Gastroesophageal sphincter (tissue), 4 donors: ENCODE measurements around the gene IFT43. TPM values are rescaled to one million over a fixed set of nuclear protein-coding genes. Genes with fewer than 3 reads are reported as not detected.
A peak's percentile ranks its signal among the peaks of the same experiment; 100 is the strongest.

Experiments used
- ATAC-seq: fragments of 150-250 bp; one replicate; pipeline ENCODE4 v1.9.1; 2016; ENCODE audit warnings: mild to moderate bottlenecking, moderate library complexity
- H3K27ac ChIP-seq, 4 donors: fragments of 200-600 bp; sonication (generic) in 3 of 4; 1 replicate in 3 of 4; 2 replicates in 1 of 4; pipeline ENCODE4 v1.5.1; 2016 to 2019
- H3K27me3 ChIP-seq: fragments of 200-600 bp; sonication (generic); one replicate; pipeline ENCODE4 v1.5.1; 2019
- H3K36me3 ChIP-seq, 2 donors: fragments of 200-600 bp; sonication (generic); one replicate each; pipeline ENCODE4 v1.5.1; 2019; ENCODE audit warnings: control low read depth in 1 of 2
- H3K4me1 ChIP-seq, 3 donors: fragments of 200-600 bp; sonication (generic); 1 replicate in 2 of 3; 2 replicates in 1 of 3; pipeline ENCODE4 v1.5.1; 2016 to 2019; ENCODE audit warnings: control low read depth in 2 of 3
- H3K4me3 ChIP-seq, 2 donors: fragments of 200-600 bp; sonication (generic); one replicate each; pipeline ENCODE4 v1.5.1; 2019; ENCODE audit warnings: mild to moderate bottlenecking in 1 of 2, moderate library complexity in 1 of 2
- H3K9me3 ChIP-seq, 3 donors: fragments of 200-600 bp; sonication (generic); one replicate each; pipeline ENCODE4 v1.5.1; 2017 to 2019; ENCODE audit warnings: control low read depth in 2 of 3
- CTCF ChIP-seq, 4 experiments: fragments of 200-600 bp in 2 of 4; fragments of 450-650 bp in 2 of 4; sonication (generic) in 1 of 4; IDR thresholded peaks; one replicate each; pipeline ENCODE4 v1.5.1; 2017 to 2019; ENCODE audit warnings: antibody characterized with exemption in 4 of 4, mild to moderate bottlenecking in 2 of 4, moderate library complexity in 2 of 4
- EP300 ChIP-seq: sonication (generic); formaldehyde crosslinking; IDR thresholded peaks from one replicate; pipeline ENCODE4 v1.6.1; 2017; ENCODE audit warnings: antibody characterized with exemption, mild to moderate bottlenecking
- POLR2A ChIP-seq, 2 donors: fragments of 450-650 bp; IDR thresholded peaks; one replicate each; pipeline ENCODE4 v1.6.1; 2017; ENCODE audit warnings: antibody characterized with exemption in 2 of 2, mild to moderate bottlenecking in 2 of 2, moderate library complexity in 1 of 2
- POLR2AphosphoS5 ChIP-seq: sonication (generic); formaldehyde crosslinking; IDR thresholded peaks from one replicate; pipeline ENCODE4 v1.6.1; 2017; ENCODE audit warnings: antibody characterized with exemption
- WGBS, 2 donors: methylation state at CpG; one replicate each; pipeline ENCODE4 v1.1.5; 2018; ENCODE audit warnings: low coverage in 1 of 2; 5-methylcytosine and 5-hydroxymethylcytosine counted together
- total RNA-seq, 4 donors: library from RNA; depleted of rRNA; stranded (reverse); fragments of >200 nt; gene quantifications; one replicate each; pipeline ENCODE4 v1.1.0, GENCODE V29; 2016

IFT43 gene
- total RNA-seq, 4 donors from 2014 or later, result 39.7 to 51.6 (median 43.6) TPM

- H3K4me3 ChIP-seq, result no peak overlapping the region
- no peak for ATAC-seq
- no peaks in the 10 kb centered on the region for H3K27me3 ChIP-seq
- peaks cover 0 to 9% of the 10 kb centered on the region in 2 donors for H3K36me3 ChIP-seq
- H3K9me3 ChIP-seq, result no peaks in the 10 kb centered on the region
- H3K4me1 ChIP-seq, result no peaks in the 10 kb centered on the region
- H3K27ac ChIP-seq, result no peak overlapping the region
- no peak for TF ChIP-seq POLR2AphosphoS5
- TF ChIP-seq EP300, result no peak
- no peak for TF ChIP-seq POLR2A (IDR thresholded peaks at IDR 0.05)
- no peak for TF ChIP-seq CTCF (IDR thresholded peaks at IDR 0.05)
- WGBS, 2 donors, result 77 to 86% methylated on average over 9 to 10 of the region's 15 CpGs
These were observed 68.2 kb downstream of the IFT43 start for GRCh38 chr14:76053572-76054355.

- Histone ChIP-seq H3K36me3 (peaks cover 0 to 25% of the 10 kb centered on the region in 2 donors), H3K9me3 (no peaks in the 10 kb centered on the region), H3K4me1 (no peaks in the 10 kb centered on the region), H3K4me3 (no peak overlapping the region), H3K27me3 (no peaks in the 10 kb centered on the region), H3K27ac (no peak overlapping the region)
- no peak for ATAC-seq
- WGBS, 2 donors, result 46 to 52% methylated on average over 2 to 3 of the region's 3 CpGs
- TF ChIP-seq POLR2AphosphoS5 (no peak), EP300 (no peak), POLR2A (IDR thresholded peaks at IDR 0.05) (no peak), CTCF (IDR thresholded peaks at IDR 0.05) (no peak)
These were observed 69.8 kb downstream of the IFT43 start for GRCh38 chr14:76055330-76055729.

GRCh38 chr14:76056128-76056527 is 70.6 kb downstream of the IFT43 start:
- WGBS, 2 donors, result 88 to 94% methylated on average over 1 to 8 of the region's 8 CpGs
- H3K4me1 ChIP-seq, result no peaks in the 10 kb centered on the region

GRCh38 chr14:76057914-76058313 is 72.4 kb downstream of the IFT43 start:
- no peaks in the 10 kb centered on the region for H3K4me1 ChIP-seq
- no peak for TF ChIP-seq CTCF (IDR thresholded peaks at IDR 0.05)
- TF ChIP-seq POLR2A (IDR thresholded peaks at IDR 0.05), result no peak
- TF ChIP-seq EP300, result no peak
- no peak for TF ChIP-seq POLR2AphosphoS5
- H3K27ac ChIP-seq, result no peak overlapping the region
- H3K27me3 ChIP-seq, result no peaks in the 10 kb centered on the region
- peaks cover 0 to 41% of the 10 kb centered on the region in 2 donors for H3K36me3 ChIP-seq
- 90 to 91% methylated on average over 2 to 7 of the region's 11 CpGs for WGBS, 2 donors
- no peak for ATAC-seq
- no peak overlapping the region for H3K4me3 ChIP-seq
- no peaks in the 10 kb centered on the region for H3K9me3 ChIP-seq

More at GRCh38 chr14:76056128-76056527, 70.6 kb downstream of the IFT43 start:
- ATAC-seq, result no peak
- no peaks in the 10 kb centered on the region for H3K9me3 ChIP-seq
- H3K4me3 ChIP-seq, result no peak overlapping the region
- H3K27me3 ChIP-seq, result no peaks in the 10 kb centered on the region
- peaks cover 0 to 33% of the 10 kb centered on the region in 2 donors for H3K36me3 ChIP-seq
- no peak overlapping the region for H3K27ac ChIP-seq
- TF ChIP-seq EP300 (no peak), CTCF (IDR thresholded peaks at IDR 0.05) (peak in 1 of 4 experiments; percentile 24)

GRCh38 chr14:76063327-76063726 is 77.8 kb downstream of the IFT43 start:
- no peak for TF ChIP-seq POLR2AphosphoS5
- TF ChIP-seq EP300, result no peak
- no peak for TF ChIP-seq CTCF (IDR thresholded peaks at IDR 0.05)
- no peak for TF ChIP-seq POLR2A (IDR thresholded peaks at IDR 0.05)
- H3K27ac ChIP-seq, result no peak overlapping the region
- no peaks in the 10 kb centered on the region for H3K4me1 ChIP-seq
- H3K4me3 ChIP-seq, result no peak overlapping the region
- no peak for ATAC-seq
- H3K36me3 ChIP-seq, result peaks cover 0 to 84% of the 10 kb centered on the region in 2 donors
- H3K27me3 ChIP-seq, result no peaks in the 10 kb centered on the region
- H3K9me3 ChIP-seq, result peaks cover 0 to 8% (median 0%) of the 10 kb centered on the region in 3 donors
- WGBS, 2 donors, result 81 to 93% methylated on average over 1 to 3 of the region's 3 CpGs
